Embryonic facial prominence (tissue), 1 donor: Measurements from ENCODE around the gene FBXL19.
"Not testable (repeated sequence)": the region's sequence is repeated elsewhere in the genome, so short reads cannot be mapped to it uniquely, and the experiment has no call there.

Source experiments
- DNase-seq: peaks from one replicate; pipeline ENCODE4 v3.0.0-alpha.2; 2016; ENCODE audit errors: extremely low spot score

Gene FBXL19, protein sequence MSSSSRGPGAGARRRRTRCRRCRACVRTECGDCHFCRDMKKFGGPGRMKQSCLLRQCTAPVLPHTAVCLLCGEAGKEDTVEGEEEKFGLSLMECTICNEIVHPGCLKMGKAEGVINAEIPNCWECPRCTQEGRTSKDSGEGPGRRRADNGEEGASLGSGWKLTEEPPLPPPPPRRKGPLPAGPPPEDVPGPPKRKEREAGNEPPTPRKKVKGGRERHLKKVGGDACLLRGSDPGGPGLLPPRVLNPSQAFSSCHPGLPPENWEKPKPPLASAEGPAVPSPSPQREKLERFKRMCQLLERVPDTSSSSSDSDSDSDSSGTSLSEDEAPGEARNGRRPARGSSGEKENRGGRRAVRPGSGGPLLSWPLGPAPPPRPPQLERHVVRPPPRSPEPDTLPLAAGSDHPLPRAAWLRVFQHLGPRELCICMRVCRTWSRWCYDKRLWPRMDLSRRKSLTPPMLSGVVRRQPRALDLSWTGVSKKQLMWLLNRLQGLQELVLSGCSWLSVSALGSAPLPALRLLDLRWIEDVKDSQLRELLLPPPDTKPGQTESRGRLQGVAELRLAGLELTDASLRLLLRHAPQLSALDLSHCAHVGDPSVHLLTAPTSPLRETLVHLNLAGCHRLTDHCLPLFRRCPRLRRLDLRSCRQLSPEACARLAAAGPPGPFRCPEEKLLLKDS

DNA sequence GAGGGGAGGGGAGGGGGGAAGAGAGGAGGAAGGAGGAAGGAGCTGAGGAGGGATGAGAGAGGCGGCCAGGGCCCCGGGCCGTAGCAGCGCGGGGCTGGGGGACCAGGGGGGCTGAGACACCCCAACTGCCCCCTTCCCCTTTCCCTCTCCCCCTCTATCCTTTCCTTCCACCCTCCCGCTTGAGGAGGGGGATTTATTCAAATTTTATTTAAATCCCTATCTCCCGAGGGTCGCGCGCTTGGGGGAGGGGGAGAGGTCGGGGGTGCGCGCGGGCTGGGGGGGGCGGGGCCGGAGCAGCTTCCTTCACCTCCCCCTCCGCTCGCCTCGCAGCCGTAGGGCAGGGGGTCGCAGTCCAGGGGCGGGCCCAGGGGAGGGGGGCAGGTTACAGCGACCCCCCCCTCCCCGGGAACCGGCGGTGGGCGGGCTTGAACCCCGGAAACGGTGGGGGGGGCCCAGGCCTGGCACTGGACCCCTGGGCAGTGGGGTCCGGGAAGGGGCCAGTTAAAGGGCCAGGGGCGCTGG lies at the start of gene FBXL19:
FBXL19 (plus strand) TSS at position 19 of the 522 bp plus-strand sequence. CDS start 2,183 bp downstream, outside the sequence.
- no peak for DNase-seq

- DNase-seq, result no peak
These were observed 49.0 kb upstream of the FBXL19 start for GRCh38 chr16:30874244-30874820.

- peak; percentile 80 for DNase-seq
These were observed 48.3 kb upstream of the FBXL19 start for GRCh38 chr16:30874821-30875717.

- peak; percentile 7 for DNase-seq
These were observed 47.2 kb upstream of the FBXL19 start for GRCh38 chr16:30875871-30876801.

- no peak for DNase-seq
These were observed 46.5 kb upstream of the FBXL19 start for GRCh38 chr16:30876867-30877266.

GRCh38 chr16:30882429-30883310 lies 40.7 kb upstream of the FBXL19 start:
- DNase-seq, result no peak

GRCh38 chr16:30884760-30885159 lies 38.6 kb upstream of the FBXL19 start:
- no peak for DNase-seq

- DNase-seq, result no peak
These were observed 38.2 kb upstream of the FBXL19 start for GRCh38 chr16:30885196-30885595.

DNA sequence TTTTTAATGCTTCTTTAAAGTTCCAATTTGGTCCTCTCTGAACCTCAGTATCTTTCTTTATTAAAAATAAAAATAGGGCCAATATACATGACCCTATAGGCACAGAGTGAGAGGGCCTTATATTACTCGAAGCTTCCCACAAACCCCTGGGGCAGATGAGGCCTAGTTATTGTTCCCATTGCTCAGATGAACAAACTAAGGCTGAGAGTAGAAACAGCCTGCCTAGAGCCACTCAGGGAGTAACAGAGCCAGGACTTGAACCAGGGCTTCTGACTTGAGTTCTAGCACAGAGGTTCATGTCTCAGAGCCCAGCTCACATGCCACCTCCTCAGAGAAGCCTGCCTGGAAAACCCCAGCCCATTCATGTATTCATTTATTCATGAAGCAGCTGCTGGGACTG lies 37.2 kb upstream of the FBXL19 start:
- no peak for DNase-seq

- DNase-seq, result no peak
These were observed 35.4 kb upstream of the FBXL19 start for GRCh38 chr16:30887927-30888326.

- no peak for DNase-seq
These were observed 34.4 kb upstream of the FBXL19 start for GRCh38 chr16:30888856-30889499.

DNA sequence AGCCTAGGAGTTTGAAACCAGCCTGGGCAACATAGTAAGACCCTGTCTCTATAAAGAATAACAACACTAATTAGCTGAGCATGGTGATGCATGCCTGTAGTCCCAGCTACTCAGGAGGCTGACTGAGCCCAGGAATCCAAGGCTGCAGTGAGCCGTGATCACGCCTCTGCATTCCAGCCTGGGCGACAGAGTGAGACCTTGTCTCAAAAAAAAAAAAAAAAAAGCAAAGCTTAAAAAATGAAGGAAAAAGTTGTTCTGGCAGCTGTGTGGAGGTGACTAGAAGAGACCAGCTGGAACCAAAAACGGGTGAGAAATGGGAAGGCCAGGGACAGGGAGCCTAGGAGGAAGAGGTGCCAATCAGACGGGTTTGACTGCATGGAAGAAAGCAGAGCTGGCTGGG lies 33.7 kb upstream of the FBXL19 start:
- no peak for DNase-seq

- not testable (repeated sequence) for DNase-seq
These were observed 32.1 kb upstream of the FBXL19 start for GRCh38 chr16:30891043-30891823.

DNA sequence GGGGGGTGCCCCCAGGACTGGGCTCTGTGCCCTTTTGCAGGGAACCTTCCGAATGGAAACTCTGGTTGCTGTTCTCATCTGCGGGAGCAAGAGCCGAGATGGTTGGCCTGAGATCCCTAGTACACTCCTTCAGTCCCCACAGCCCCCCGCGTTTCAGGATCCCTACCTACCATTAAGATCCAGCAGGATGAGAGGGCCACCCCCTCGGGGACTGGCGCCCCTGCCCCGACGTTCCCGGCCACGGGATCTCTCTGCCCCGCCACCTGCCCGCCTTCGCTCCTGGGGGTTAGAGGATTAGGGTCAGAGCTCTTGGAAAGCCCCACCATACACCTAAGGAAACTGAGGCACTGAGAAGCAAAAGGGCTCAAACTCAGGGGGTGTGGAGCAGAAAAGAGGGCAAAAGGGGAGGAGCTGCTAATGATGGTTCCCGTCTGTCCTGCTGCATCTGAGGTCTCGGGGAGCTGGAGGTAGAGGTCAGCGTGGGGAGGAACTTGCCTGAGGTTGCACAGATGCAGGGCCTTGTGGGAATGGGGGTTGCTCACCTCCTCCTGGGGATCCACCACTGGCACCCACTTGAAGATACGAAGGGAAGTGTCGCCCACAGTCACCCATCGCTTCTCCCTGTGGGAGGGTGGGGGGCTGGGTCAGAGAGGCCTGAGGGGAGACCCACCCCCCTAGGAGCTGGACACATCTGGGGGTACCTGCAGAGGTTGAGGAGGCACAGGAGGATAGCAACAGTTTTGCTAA lies 30.5 kb upstream of the FBXL19 start:
- DNase-seq, result no peak

DNA sequence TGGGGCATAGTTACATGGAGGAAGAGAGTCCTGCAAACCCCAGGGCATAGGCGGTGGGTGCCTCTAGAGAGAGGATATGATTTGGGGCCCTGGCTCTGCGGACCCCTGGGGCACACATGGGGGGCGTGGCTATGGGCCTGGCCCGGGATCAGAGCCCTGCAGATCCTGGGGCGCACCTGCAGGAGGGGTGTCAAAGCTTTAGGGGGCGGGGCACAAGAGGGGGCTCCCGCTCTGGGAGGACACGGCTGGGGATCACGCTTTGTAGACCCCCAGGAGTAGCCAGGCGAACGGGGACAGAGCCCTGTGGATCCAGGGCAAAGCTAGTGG lies 30.0 kb upstream of the FBXL19 start:
- no peak for DNase-seq

DNA sequence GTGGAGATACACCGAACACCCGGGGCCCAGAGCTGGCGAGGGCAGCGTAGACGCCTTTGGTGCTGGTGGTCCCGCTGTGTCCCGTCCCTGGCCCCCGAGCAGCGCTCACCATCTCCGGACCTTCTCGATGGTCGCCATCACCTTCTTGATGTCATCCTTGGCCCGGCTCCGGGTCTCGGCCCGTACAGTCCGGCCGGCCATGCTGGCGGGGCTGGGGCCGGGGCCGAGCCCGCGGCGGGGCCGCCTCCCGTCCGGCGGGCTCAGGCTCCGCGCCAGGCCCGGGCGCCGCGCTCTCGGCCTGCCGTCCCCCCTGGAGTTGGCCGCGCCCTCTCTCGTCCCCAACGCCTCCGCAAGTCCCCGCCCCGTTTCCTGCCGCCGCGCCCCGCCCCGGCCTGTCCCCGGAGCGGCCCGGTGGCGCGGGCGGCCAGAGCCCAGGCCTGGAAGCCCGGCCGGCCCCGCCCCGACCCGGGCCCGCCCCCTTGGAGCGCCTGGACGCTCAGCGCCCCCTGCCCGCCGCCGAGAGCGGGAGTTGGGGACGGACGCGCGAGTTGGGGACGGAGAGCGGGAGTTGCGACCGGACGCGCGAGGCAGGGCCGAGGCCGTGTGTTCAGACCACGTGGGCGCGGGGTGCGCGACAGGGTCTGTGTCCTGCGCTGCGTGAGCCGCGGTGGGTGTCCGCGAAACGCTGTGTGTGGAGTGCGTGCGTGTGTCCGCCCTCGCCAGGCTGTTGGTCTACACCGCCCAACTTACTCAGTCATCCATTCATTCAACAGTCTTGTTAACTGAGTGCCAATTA lies 29.4 kb upstream of the FBXL19 start, which contains the start of gene BCL7C:
BCL7C (minus strand) TSS at position 334 of the 796 bp plus-strand sequence; CDS start at position 201, 133 bp downstream.
- no peak for DNase-seq
